ENCODE data around the gene MARCKSL1.
"Not testable (repeated sequence)": the region's sequence is repeated elsewhere in the genome, so short reads cannot be mapped to it uniquely, and the experiment has no call there.

MARCKSL1 gene, protein sequence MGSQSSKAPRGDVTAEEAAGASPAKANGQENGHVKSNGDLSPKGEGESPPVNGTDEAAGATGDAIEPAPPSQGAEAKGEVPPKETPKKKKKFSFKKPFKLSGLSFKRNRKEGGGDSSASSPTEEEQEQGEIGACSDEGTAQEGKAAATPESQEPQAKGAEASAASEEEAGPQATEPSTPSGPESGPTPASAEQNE

GRCh38 chr1:32335790-32336590, at the start of gene MARCKSL1:
TSS of gene MARCKSL1 (minus strand) at chr1:32336233. CDS start at chr1:32336033, 200 bp downstream.
- FAIRE-seq = no peak

- FAIRE-seq = no peak
Measured at GRCh38 chr1:32380057-32380456, 44.0 kb upstream of the MARCKSL1 start.

- FAIRE-seq = no peak
Measured at GRCh38 chr1:32377541-32378220, 41.6 kb upstream of the MARCKSL1 start.

DNA sequence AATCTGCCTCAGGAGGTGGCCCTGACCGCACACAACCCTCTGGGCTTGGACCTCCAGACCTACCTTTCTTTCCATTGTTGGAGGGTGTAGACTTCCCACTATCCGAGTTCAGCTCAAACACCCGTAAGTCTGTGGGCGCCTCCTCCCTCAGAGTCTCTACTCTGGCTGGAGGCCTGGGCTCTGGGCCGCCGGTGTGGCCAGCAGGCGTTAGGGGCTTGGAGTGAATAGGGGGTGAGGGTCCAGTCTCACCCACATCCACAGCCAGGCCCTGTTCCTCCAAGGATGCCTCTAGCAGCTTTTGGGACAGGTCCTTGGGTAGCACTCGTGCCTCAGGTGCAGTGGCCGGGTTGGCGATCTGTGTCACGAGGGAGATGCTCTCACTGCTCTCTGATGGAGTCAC, 40.2 kb upstream of the MARCKSL1 start:
- no peak for FAIRE-seq

- FAIRE-seq = no peak
Measured at GRCh38 chr1:32373996-32374592, 38.1 kb upstream of the MARCKSL1 start.

DNA sequence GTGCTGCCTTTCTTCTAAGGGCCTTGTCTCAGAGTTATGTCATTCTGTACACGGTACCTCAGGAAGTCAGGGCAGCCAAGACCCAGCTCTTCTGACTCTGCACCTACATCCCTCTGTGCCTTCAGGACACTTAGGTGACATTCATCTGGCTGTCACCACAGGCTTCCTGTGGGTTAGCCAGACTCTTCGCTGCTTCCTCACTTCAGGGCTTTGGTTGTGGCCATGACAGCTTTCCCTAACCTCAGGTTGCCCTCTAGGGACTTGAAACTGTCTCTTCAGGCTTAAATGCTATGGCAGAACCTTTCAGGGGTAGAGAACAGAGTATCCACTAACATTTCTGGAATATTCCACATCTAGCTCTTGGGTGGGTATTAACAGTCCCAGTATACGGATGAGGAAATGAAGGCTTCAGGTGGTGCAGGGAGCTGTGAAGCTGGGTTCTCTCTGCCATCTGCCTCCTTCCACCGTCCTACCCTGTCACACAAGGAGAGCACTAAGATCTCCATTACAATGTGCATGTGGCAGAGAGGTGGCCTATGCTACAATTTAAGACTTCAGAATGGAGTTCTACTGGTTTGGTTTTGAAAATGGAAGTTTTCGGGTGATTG, 36.2 kb upstream of the MARCKSL1 start:
- FAIRE-seq = no peak

GRCh38 chr1:32367912-32368635, 32.0 kb upstream of the MARCKSL1 start:
- FAIRE-seq = no peak

GRCh38 chr1:32365445-32365844, 29.4 kb upstream of the MARCKSL1 start:
- no peak for FAIRE-seq

DNA sequence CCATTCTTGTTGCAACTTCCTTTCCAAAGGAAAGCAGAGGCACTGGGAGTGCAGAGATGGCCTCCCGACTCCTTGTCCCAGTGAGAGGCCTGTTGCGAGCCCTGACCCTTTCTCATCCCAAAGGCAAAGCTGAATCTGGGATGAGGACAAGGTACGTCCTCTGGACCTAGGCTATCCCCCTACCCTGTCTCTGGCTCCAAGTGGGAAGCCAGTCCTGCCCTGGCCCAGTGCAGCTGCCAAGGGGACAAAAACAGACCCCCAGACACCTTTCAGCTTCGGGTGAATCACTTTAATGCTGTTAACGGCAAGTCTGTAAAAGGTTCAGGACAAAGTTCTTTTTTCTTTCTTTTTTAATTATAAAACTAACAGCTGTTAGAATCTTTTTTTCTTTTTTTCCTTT, 28.8 kb upstream of the MARCKSL1 start:
- FAIRE-seq = no peak

DNA sequence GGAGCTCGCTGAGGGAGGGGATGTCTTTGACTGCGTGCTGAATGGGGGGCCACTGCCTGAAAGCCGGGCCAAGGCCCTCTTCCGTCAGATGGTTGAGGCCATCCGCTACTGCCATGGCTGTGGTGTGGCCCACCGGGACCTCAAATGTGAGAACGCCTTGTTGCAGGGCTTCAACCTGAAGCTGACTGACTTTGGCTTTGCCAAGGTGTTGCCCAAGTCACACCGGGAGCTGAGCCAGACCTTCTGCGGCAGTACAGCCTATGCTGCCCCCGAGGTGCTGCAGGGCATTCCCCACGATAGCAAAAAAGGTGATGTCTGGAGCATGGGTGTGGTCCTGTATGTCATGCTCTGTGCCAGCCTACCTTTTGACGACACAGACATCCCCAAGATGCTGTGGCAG, 27.7 kb upstream of the MARCKSL1 start:
- FAIRE-seq = no peak

GRCh38 chr1:32362474-32363313, 26.7 kb upstream of the MARCKSL1 start, which contains the start of the genes FAM229A and TSSK3:
TSS of gene FAM229A (minus strand) at chr1:32362485. CDS start at chr1:32362091, 394 bp downstream.
TSS of gene TSSK3 (plus strand) at chr1:32362539. CDS start at chr1:32362702, 163 bp downstream.
- FAIRE-seq = no peak

DNA sequence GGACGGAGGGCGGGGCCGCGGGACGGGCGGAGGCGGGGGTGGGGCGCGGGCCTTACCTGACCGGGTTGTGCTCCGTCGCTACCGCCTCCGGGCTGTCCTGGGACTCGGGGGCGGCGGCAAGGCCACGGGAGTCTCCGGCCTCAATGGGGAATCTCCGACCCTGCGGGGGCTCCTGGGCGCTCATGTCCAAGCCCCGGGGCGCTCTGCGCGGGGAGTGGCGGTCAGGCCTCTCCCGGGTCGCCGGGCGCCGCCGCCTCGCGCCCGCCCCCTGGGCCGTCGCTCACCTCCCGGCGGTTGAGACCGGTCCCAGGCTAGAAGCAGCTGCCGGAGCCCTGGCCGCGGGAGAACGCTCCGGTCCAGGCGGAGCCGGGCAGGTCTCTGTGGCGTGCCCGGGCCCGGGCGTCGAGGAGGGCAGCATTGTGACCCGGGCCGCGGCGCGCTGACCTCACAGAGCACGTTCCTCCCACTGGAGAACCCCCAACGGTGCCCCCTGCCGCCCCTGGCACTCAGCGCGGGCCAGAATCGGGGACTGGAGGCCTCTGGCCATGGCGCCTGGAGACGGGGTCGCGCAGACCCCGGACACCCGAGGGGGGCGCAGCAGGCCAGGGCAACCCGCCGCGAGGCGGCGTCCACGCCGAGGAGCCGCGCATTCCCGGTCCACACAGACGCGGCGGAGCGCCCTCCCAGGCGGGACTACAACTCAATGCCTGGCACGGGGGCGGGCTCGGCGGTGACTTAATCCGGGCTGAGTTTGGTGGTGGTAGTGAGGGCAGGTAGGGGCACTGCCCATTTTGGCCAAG, 25.8 kb upstream of the MARCKSL1 start:
- FAIRE-seq = no peak

- no peak for FAIRE-seq
Measured at GRCh38 chr1:32361308-32361673, 25.3 kb upstream of the MARCKSL1 start.

DNA sequence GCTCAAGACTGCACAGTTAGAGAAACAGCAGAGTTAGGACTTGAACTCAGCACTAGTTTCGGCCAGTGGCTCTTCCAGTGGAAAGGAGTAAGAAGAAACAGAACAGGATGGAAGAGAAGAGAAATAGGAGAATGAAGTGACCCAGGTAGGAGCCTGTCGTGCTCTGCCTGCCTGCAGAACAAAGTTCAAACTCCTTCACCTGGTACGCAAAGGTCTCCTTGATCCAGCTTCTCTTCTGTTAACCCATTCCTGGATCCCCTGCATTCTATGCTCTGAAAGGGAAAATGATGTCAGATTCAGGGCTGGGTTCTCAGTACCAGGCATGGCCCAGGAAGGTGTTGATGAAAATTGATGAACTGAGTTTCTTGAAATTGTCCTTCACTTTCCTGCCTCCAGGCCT, 22.4 kb upstream of the MARCKSL1 start:
- no peak for FAIRE-seq

- no peak for FAIRE-seq
Measured at GRCh38 chr1:32357614-32358013, 21.6 kb upstream of the MARCKSL1 start.

DNA sequence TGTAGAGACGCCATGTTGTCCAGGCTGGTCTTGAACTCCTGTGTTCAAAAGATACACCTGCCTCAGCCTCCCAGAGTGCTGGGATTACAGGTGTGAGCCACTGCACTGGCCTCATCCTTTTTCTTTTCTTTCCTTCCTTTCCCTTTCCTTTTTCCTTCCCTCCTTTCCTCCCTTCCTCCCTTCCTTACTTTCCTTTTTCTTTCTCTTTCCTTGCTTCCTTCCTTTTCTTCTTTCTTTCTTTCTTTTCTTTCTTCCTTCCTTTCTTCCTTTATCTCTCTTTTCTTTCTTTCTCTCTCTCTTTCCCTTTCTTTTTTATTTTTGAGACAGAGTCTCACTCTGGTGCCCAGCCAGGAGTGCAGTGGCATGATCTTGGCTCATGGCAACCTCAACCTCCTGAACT, 20.4 kb upstream of the MARCKSL1 start:
- no peak for FAIRE-seq

DNA sequence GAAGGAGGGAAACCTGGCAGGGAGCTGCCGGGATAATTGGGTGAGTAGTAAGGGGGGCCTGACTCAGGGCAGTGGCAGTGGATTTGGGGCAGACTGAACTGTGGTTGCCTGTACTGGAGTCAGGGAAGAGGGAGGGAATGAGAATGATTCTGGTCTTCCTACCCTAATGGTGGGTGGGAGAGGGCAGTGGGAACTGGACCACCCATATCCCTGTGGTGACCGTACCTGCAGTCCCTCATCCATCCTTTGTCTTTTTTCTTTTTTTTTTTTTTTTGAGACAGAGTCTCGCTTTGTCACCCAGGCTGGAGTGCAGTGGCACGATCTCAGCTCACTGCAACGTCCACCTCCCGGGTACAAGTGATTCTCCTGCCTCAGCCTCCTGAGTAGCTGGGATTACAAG, 19.7 kb upstream of the MARCKSL1 start:
- not testable (repeated sequence) for FAIRE-seq

GRCh38 chr1:32353886-32354570, 18.0 kb upstream of the MARCKSL1 start:
- no peak for FAIRE-seq

DNA sequence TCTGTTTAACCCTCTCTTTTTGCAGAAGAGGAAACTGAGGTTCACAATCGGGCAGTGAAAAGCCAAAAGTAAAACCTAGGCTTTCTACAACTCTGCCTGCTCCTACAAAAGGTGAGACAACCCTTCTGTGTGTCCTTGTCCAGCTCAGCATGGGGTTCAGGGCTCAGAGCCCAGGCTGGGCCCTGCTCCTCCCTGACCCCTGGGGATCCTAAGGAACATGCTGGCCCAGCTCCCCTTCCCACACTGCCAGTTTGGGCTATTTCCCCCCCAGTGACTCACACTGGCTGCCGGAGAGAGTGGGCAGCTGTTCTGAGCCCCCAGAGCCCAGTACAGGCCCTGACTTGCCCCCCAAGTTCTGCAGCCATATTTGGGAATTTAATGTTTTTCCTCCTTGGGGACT, 17.4 kb upstream of the MARCKSL1 start:
- no peak for FAIRE-seq

Data from TTC549 (cell line).